Sigmoid colon (tissue), 3 donors: ENCODE results near the gene RELN.

Source experiments
- POLR2A ChIP-seq, 2 donors: fragments of 450-650 bp; IDR thresholded peaks; one replicate each; pipeline ENCODE4 v1.6.1; 2016; ENCODE audit warnings: antibody characterized with exemption in 2 of 2, mild to moderate bottlenecking in 2 of 2, moderate library complexity in 2 of 2
- TF ChIP-seq, protein P1 (sequence below), 4 experiments: fragments of 450-650 bp in 3 of 4; fragments of 200-600 bp in 1 of 4; IDR thresholded peaks; one replicate each; pipeline ENCODE4 v1.5.1; 2016 to 2019; ENCODE audit warnings: antibody characterized with exemption in 4 of 4, mild to moderate bottlenecking in 3 of 4, moderate library complexity in 2 of 4

DNA sequence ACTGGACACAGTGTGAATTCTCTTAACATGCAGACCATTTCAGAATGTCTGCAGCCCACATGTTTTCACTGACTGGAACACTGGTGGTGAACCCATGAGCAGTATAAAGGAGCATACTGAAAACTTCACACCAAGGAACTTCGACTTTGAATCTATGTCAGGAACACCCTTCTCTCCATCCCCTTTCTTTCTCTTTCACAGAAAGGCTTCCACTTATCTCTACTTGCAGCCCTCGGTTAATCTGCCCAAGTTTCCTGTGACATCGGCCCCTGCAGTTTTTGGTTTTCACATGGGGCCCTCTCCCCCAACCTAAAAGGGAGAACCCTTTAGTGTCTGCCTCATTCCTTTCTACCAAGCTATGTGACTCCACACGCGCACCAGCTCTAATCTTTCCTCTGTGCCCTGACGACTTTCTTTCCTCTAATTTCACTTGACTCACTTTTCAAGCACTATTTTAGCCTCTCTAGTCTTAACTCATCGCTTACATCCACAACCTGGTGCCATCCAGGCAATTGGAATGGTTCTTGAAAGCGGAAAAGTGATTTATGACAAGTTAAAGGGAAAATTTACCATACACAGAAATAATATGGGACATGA lies 70.1 kb downstream of the RELN start:
- TF ChIP-seq, protein P1, sequence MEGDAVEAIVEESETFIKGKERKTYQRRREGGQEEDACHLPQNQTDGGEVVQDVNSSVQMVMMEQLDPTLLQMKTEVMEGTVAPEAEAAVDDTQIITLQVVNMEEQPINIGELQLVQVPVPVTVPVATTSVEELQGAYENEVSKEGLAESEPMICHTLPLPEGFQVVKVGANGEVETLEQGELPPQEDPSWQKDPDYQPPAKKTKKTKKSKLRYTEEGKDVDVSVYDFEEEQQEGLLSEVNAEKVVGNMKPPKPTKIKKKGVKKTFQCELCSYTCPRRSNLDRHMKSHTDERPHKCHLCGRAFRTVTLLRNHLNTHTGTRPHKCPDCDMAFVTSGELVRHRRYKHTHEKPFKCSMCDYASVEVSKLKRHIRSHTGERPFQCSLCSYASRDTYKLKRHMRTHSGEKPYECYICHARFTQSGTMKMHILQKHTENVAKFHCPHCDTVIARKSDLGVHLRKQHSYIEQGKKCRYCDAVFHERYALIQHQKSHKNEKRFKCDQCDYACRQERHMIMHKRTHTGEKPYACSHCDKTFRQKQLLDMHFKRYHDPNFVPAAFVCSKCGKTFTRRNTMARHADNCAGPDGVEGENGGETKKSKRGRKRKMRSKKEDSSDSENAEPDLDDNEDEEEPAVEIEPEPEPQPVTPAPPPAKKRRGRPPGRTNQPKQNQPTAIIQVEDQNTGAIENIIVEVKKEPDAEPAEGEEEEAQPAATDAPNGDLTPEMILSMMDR (IDR thresholded peaks at IDR 0.05): no peak
- TF ChIP-seq POLR2A (IDR thresholded peaks at IDR 0.05): no peak
